B cell (primary cell): Measurements from ENCODE around the gene SPATA2L. TPM values are rescaled to one million over a fixed set of nuclear protein-coding genes. Genes with fewer than 3 reads are reported as not detected.

Source experiments
- ATAC-seq: fragments of 200-7000 bp; cut with Tn5 transposase; one replicate; pipeline ENCODE4 v1.10.0; 2021; ENCODE audit warnings: low read depth, mild to moderate bottlenecking, moderate number of reproducible peaks, moderate library complexity
- CTCF ChIA-PET: fragments of 350-600 bp; sonication (Branson Sonifier 250); formaldehyde crosslinking; loops from one replicate; lab custom pipeline; 2021; ENCODE audit warnings: antibody characterized with exemption, inconsistent platforms; lab: Charles Lee
- POLR2A ChIA-PET: fragments of 350-600 bp; sonication (Branson Sonifier 250); formaldehyde crosslinking; loops from one replicate; lab custom pipeline; 2021; ENCODE audit warnings: antibody characterized with exemption; lab: Charles Lee
- DNase-seq: peaks from one replicate; pipeline ENCODE4 v3.0.0; 2013
- H2AFZ ChIP-seq: 2 replicates; pipeline ENCODE4 v1.6.1; 2012; ENCODE audit warnings: mild to moderate bottlenecking, low read depth, low read length; ENCODE audit not compliant: insufficient read depth, poor library complexity, severe bottlenecking
- H3K27ac ChIP-seq, 2 donors: 1 replicate in 1 of 2; 2 replicates in 1 of 2; pipeline ENCODE4 v1.5.1; 2012 to 2013; ENCODE audit warnings: low read length in 2 of 2, mild to moderate bottlenecking in 2 of 2, moderate library complexity in 1 of 2
- H3K27me3 ChIP-seq, 4 experiments: fragments of 200-600 bp in 1 of 4; sonication (generic) in 1 of 4; replicated peaks in 1 of 4; 1 replicate in 2 of 4; 2 replicates in 2 of 4; pipeline versions ENCODE4 v1.6.1 to v1.7.0; 2013 to 2016; ENCODE audit warnings: low read length in 3 of 4, mild to moderate bottlenecking in 2 of 4, mixed read lengths in 1 of 4, moderate library complexity in 1 of 4; ENCODE audit not compliant: insufficient read depth in 4 of 4, control insufficient read depth in 3 of 4; ENCODE audit errors: control extremely low read depth in 1 of 4
- H3K36me3 ChIP-seq, 2 experiments: replicated peaks in 1 of 2; 1 replicate in 1 of 2; 2 replicates in 1 of 2; pipeline versions ENCODE4 v1.6.1 to v1.7.1; 2013; ENCODE audit warnings: low read length in 1 of 2; ENCODE audit not compliant: insufficient read depth in 2 of 2, control insufficient read depth in 1 of 2; ENCODE audit errors: control extremely low read depth in 1 of 2, extremely low read depth in 1 of 2
- H3K4me1 ChIP-seq, 2 donors: fragments of 200-600 bp in 1 of 2; sonication (generic) in 1 of 2; 1 replicate in 1 of 2; 2 replicates in 1 of 2; pipeline versions ENCODE4 v1.5.1 to v1.6.1; 2013 to 2017; ENCODE audit warnings: low read length in 2 of 2; ENCODE audit not compliant: control insufficient read depth in 2 of 2, insufficient read depth in 2 of 2
- H3K4me2 ChIP-seq: replicated peaks from 2 replicates; pipeline ENCODE3; 2012; ENCODE audit warnings: mild to moderate bottlenecking, low read depth, low read length; ENCODE audit not compliant: poor library complexity, severe bottlenecking
- H3K4me3 ChIP-seq, 5 experiments: fragments of 200-600 bp in 1 of 5; sonication (generic) in 1 of 5; 1 replicate in 3 of 5; 2 replicates in 2 of 5; pipeline versions ENCODE4 v1.5.1 to v1.7.0; 2011 to 2016; ENCODE audit warnings: low read length in 4 of 5, mild to moderate bottlenecking in 4 of 5, low read depth in 2 of 5, control low read depth in 1 of 5, moderate library complexity in 1 of 5; ENCODE audit not compliant: insufficient read depth in 1 of 5; ENCODE audit errors: control extremely low read depth in 1 of 5, extremely low read depth in 1 of 5
- H3K79me2 ChIP-seq: fragments of 200-600 bp; sonication (generic); one replicate; pipeline ENCODE4 v1.6.0; 2016; ENCODE audit warnings: low read length; ENCODE audit not compliant: control insufficient read depth, insufficient read depth
- H3K9ac ChIP-seq: fragments of 200-600 bp; sonication (generic); 2 replicates; pipeline ENCODE4 v1.6.1; 2017; ENCODE audit warnings: mild to moderate bottlenecking, low read length, moderate library complexity
- H3K9me3 ChIP-seq, 3 donors: one replicate each; pipeline versions ENCODE4 v1.6.1 to v1.7.1; 2013; ENCODE audit warnings: low read length in 2 of 3; ENCODE audit not compliant: control insufficient read depth in 2 of 3, insufficient read depth in 1 of 3; ENCODE audit errors: control extremely low read depth in 1 of 3
- H4K20me1 ChIP-seq: 2 replicates; pipeline ENCODE4 v1.6.0; 2012; ENCODE audit warnings: mild to moderate bottlenecking, low read length; ENCODE audit not compliant: insufficient read depth, control insufficient read depth, poor library complexity, severe bottlenecking
- H3K27ac Mint-ChIP-seq: one replicate; pipeline ENCODE4 v1.8.0; 2021; ENCODE audit warnings: mixed read lengths
- H3K27me3 Mint-ChIP-seq: one replicate; pipeline ENCODE4 v1.8.0; 2021; ENCODE audit warnings: mixed read lengths
- H3K4me1 Mint-ChIP-seq: one replicate; pipeline ENCODE4 v1.8.0; 2021; ENCODE audit warnings: mixed read lengths
- H3K4me3 Mint-ChIP-seq: one replicate; pipeline ENCODE4 v1.8.0; 2021; ENCODE audit warnings: mixed read lengths
- H3K9me3 Mint-ChIP-seq: one replicate; pipeline ENCODE4 v1.8.0; 2022; ENCODE audit warnings: mixed read lengths; ENCODE audit not compliant: insufficient read depth
- CTCF ChIP-seq: fragments of 200-600 bp; IDR thresholded peaks from one replicate; pipeline ENCODE4 v1.8.0; 2022; ENCODE audit warnings: antibody characterized with exemption, mild to moderate bottlenecking
- EZH2 ChIP-seq: IDR thresholded peaks from 2 replicates; pipeline ENCODE4 v1.6.1; 2012; ENCODE audit warnings: borderline replicate concordance, low read depth, mild to moderate bottlenecking, moderate library complexity, low read length; ENCODE audit not compliant: insufficient read depth, poor library complexity, severe bottlenecking
- WGBS: methylation state at CpG from one replicate; pipeline ENCODE4 v1.1.5; 2013; ENCODE audit warnings: missing lambda C conversion rate; ENCODE audit not compliant: insufficient coverage; 5-methylcytosine and 5-hydroxymethylcytosine counted together
- intact Hi-C: fragments of 100-400 bp; cut with micrococcal nuclease; formaldehyde crosslinking; loops from one replicate; pipeline ENCODE4 v1.10.0; 2022
- polyA plus RNA-seq: library from polyadenylated mRNA; depleted of rRNA; stranded (reverse); fragments of >200 nt; gene quantifications from 2 replicates; pipeline ENCODE4 v1.2.3, GENCODE V29; 2012
- total RNA-seq, 2 donors: library from RNA; stranded (reverse); fragments of 120-200 nt in 1 of 2; gene quantifications; 1 replicate in 1 of 2; 2 replicates in 1 of 2; pipeline versions ENCODE4 v1.2.3 to v1.2.4, GENCODE V29; 2013 to 2022

Gene SPATA2L
- total and polyA plus RNA-seq, 2 donors (not counting 1 experiment from before 2014, with no cell fraction given), result 16.4 to 32.1 TPM

- WGBS, result 38% methylated on average over 29 of the region's 32 CpGs
- ChIA-PET CTCF (interaction anchor here (0.6 to 1.3 kb wide), 3 partner anchors 14 to 44 kb away, joined by 3 to 6 read pairs (median 3); no protein-coding TSS in a partner anchor), POLR2A (no interaction called here)
- H3K9me3 Mint-ChIP-seq, result no peaks in the 10 kb centered on the region
- peaks cover 14 to 20% of the 10 kb centered on the region in 2 donors for H3K4me1 ChIP-seq
- no peaks in the 10 kb centered on the region for H3K9me3 ChIP-seq
- H3K27ac Mint-ChIP-seq, result peak overlapping the region; percentile 61
- ATAC-seq, result no peak
- peak overlapping the region; percentile 99 for H3K4me2 ChIP-seq
- no peak for DNase-seq
- no peaks in the 10 kb centered on the region for H3K27me3 Mint-ChIP-seq
- H3K27ac ChIP-seq, result peak overlapping the region; percentile 38 to 88
- H4K20me1 ChIP-seq, result peaks cover 31% of the 10 kb centered on the region
- TF ChIP-seq CTCF (no peak), EZH2 (no peak)
- H3K4me3 ChIP-seq, result peak overlapping the region in 4 of 5 experiments; percentile 88 to 97 (median 96)
- H3K4me3 Mint-ChIP-seq, result peak overlapping the region; percentile 89
- H2AFZ ChIP-seq, result peak overlapping the region; percentile 86
- H3K27me3 ChIP-seq, result no peaks in the 10 kb centered on the region
- intact Hi-C loops, result loop anchor here (10.0 kb wide), 1 partner anchor 412 kb away; no protein-coding TSS in a partner anchor
- peak overlapping the region; percentile 92 for H3K9ac ChIP-seq
- H3K4me1 Mint-ChIP-seq, result peaks cover 27% of the 10 kb centered on the region
- peaks cover 0 to 12% of the 10 kb centered on the region in 2 experiments for H3K36me3 ChIP-seq
- H3K79me2 ChIP-seq, result peaks cover 55% of the 10 kb centered on the region
Observed at GRCh38 chr16:89656435-89657121, 44.9 kb downstream of the SPATA2L start.

GRCh38 chr16:89655062-89655643, 46.4 kb downstream of the SPATA2L start:
- no peaks in the 10 kb centered on the region for H3K9me3 Mint-ChIP-seq
- intact Hi-C loops, result loop anchor here (10.0 kb wide), 1 partner anchor 410 kb away; no protein-coding TSS in a partner anchor
- no peak overlapping the region for H3K27ac ChIP-seq
- H3K79me2 ChIP-seq, result peaks cover 55% of the 10 kb centered on the region
- no peak overlapping the region for H3K27ac Mint-ChIP-seq
- H3K9me3 ChIP-seq, result no peaks in the 10 kb centered on the region
- H3K9ac ChIP-seq, result no peak overlapping the region
- no peaks in the 10 kb centered on the region for H3K27me3 Mint-ChIP-seq
- CTCF ChIA-PET, result interaction anchor here (1.0 to 1.3 kb wide), 2 partner anchors 15 to 403 kb away, joined by 3 read pairs; no protein-coding TSS in a partner anchor
- H2AFZ ChIP-seq, result no peak overlapping the region
- no peak for ATAC-seq
- no peak for DNase-seq
- H3K36me3 ChIP-seq, result peaks cover 2 to 18% of the 10 kb centered on the region in 2 experiments
- POLR2A ChIA-PET, result no interaction called here
- TF ChIP-seq EZH2, result no peak
- no peak for TF ChIP-seq CTCF
- H3K4me1 ChIP-seq, result peaks cover 14 to 20% of the 10 kb centered on the region in 2 donors
- H3K4me3 Mint-ChIP-seq, result peak overlapping the region; percentile 24
- no peak overlapping the region for H3K4me3 ChIP-seq
- peaks cover 39% of the 10 kb centered on the region for H4K20me1 ChIP-seq
- peaks cover 27% of the 10 kb centered on the region for H3K4me1 Mint-ChIP-seq
- H3K27me3 ChIP-seq, result no peaks in the 10 kb centered on the region
- no peak overlapping the region for H3K4me2 ChIP-seq
- 95% methylated on average over 9 of the region's 10 CpGs for WGBS
